Glutamatergic neuron (in vitro differentiated cells): Measurements from ENCODE around the gene CHURC1. TPM values are rescaled to one million over a fixed set of nuclear protein-coding genes. Genes with fewer than 3 reads are reported as not detected.

ENCODE experiments used
- DNase-seq: peaks from one replicate; pipeline ENCODE4 v3.0.0; 2022
- H3K27ac Mint-ChIP-seq: one replicate; pipeline ENCODE4 v1.8.0; 2020; ENCODE audit warnings: mild to moderate bottlenecking, mixed read lengths, inconsistent platforms; ENCODE audit not compliant: unreplicated experiment
- H3K27me3 Mint-ChIP-seq: one replicate; pipeline ENCODE4 v1.8.0; 2020; ENCODE audit warnings: mild to moderate bottlenecking, moderate library complexity, mixed read lengths, inconsistent platforms; ENCODE audit not compliant: unreplicated experiment
- H3K36me3 Mint-ChIP-seq: one replicate; pipeline ENCODE4 v1.8.0; 2020; ENCODE audit warnings: mild to moderate bottlenecking, mixed read lengths, inconsistent platforms; ENCODE audit not compliant: unreplicated experiment
- H3K4me1 Mint-ChIP-seq: one replicate; pipeline ENCODE4 v1.8.0; 2020; ENCODE audit warnings: mild to moderate bottlenecking, low read depth, mixed read lengths, inconsistent platforms; ENCODE audit not compliant: unreplicated experiment
- H3K4me3 Mint-ChIP-seq: one replicate; pipeline ENCODE4 v1.8.0; 2020; ENCODE audit warnings: mild to moderate bottlenecking, mixed read lengths, inconsistent platforms; ENCODE audit not compliant: unreplicated experiment
- H3K9me3 Mint-ChIP-seq: one replicate; pipeline ENCODE4 v1.8.0; 2020; ENCODE audit warnings: mild to moderate bottlenecking, moderate library complexity, mixed read lengths, inconsistent platforms; ENCODE audit not compliant: unreplicated experiment
- total RNA-seq: library from RNA; stranded (reverse); fragmentation: NEBNext Ultra II Directional; extraction: Animal tissue kit (Norgen Biotek cat#: 25700); gene quantifications from one replicate; pipeline ENCODE4 v1.2.1, GENCODE V29; 2021; ENCODE audit not compliant: unreplicated experiment
- TF ChIP-seq, protein P1 (sequence below): fragments of 200-600 bp; sonication (generic); IDR thresholded peaks from one replicate; pipeline ENCODE4 v1.5.0; 2021; ENCODE audit not compliant: partially characterized antibody, unreplicated experiment

The CHURC1 gene
- total RNA-seq, 1 donor from 2014 or later, result 40.6 TPM

DNA sequence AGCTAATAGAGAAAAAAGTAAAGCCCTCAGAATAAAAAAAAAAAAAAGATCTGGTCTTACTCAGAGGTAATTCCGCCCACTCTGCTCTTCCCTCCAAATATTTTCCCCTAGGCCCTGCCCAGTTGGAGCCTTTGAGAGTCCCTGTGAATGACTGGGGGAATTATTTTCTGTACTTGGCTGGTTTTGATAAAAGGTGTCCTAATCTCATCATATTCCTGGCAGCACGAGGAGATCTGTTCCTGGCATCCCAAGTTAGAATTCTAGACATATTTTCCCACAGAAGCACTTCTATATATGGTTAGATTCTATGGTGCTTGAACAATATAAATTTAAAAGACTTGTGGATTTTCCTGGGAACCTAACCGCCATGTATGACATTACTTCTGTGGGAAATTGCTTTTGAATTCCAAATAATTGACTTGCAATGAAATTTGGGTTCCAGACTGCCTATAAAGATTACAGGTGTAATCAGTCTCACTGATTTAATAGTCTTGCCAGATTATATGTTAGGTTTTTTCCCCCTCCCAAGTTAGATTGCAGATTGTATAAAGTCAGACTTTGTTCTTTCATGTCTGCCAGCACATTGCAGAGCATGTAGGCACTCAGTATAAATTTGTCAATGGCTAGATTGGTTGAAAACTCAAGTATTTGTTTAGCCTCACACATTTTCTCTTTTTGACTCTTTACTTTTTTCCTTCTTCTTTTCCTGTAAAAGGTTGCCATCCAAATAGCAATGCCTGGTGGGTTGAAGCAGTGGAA is 16.0 kb downstream of the CHURC1 start:
- H3K27ac Mint-ChIP-seq, result no peak overlapping the region
- H3K27me3 Mint-ChIP-seq, result no peaks in the 10 kb centered on the region
- TF ChIP-seq, protein P1, sequence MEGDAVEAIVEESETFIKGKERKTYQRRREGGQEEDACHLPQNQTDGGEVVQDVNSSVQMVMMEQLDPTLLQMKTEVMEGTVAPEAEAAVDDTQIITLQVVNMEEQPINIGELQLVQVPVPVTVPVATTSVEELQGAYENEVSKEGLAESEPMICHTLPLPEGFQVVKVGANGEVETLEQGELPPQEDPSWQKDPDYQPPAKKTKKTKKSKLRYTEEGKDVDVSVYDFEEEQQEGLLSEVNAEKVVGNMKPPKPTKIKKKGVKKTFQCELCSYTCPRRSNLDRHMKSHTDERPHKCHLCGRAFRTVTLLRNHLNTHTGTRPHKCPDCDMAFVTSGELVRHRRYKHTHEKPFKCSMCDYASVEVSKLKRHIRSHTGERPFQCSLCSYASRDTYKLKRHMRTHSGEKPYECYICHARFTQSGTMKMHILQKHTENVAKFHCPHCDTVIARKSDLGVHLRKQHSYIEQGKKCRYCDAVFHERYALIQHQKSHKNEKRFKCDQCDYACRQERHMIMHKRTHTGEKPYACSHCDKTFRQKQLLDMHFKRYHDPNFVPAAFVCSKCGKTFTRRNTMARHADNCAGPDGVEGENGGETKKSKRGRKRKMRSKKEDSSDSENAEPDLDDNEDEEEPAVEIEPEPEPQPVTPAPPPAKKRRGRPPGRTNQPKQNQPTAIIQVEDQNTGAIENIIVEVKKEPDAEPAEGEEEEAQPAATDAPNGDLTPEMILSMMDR, result no peak
- no peaks in the 10 kb centered on the region for H3K36me3 Mint-ChIP-seq
- H3K9me3 Mint-ChIP-seq, result no peaks in the 10 kb centered on the region
- no peaks in the 10 kb centered on the region for H3K4me1 Mint-ChIP-seq
- DNase-seq, result no peak
- H3K4me3 Mint-ChIP-seq, result no peak overlapping the region

DNA sequence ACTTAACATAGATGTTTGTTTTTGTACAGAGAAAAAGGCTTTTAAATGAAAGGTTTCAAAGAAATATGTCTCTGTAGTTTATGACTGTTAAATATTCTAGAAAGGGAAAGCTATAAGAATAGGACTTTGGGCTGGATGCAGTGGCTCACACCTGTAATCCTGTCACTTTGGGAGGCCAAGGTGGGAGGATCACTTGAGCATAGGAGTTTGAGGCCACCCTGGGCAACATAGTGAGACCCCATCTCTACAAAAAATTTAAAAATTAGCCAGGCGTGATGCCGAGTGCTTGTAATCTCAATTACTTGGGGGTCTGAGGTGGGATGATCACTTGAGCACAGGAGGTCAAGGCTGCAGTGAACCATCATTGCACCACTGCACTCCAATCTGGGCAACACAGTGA is 16.9 kb downstream of the CHURC1 start:
- Mint-ChIP-seq H3K36me3 (no peaks in the 10 kb centered on the region), H3K9me3 (no peaks in the 10 kb centered on the region), H3K27ac (no peak overlapping the region), H3K27me3 (no peaks in the 10 kb centered on the region), H3K4me3 (no peak overlapping the region), H3K4me1 (no peaks in the 10 kb centered on the region)
- DNase-seq, result no peak
- TF ChIP-seq, protein P1, result no peak

DNA sequence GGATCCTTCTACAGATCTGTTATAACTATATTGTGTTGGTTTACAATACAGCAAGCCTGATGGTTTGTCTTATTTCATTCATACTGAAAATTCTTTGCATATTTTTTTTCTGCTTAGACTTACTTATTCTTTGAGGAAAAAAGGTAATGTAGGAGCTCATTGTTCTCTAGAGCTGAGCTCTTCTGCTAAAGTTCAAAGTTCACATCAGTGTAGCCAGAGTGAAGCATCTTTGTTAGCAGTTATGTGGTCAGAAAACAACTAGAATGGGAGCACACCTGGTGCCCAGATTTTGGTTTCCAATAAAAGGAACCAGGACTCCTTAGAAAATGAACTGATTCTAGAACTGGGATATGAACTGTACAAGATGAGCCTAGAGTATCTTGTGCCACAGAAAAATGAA is 18.0 kb downstream of the CHURC1 start:
- no peaks in the 10 kb centered on the region for H3K9me3 Mint-ChIP-seq
- H3K27me3 Mint-ChIP-seq, result no peaks in the 10 kb centered on the region
- TF ChIP-seq, protein P1, result no peak
- no peaks in the 10 kb centered on the region for H3K36me3 Mint-ChIP-seq
- no peak overlapping the region for H3K4me3 Mint-ChIP-seq
- H3K27ac Mint-ChIP-seq, result no peak overlapping the region
- no peak for DNase-seq
- peaks cover 7% of the 10 kb centered on the region for H3K4me1 Mint-ChIP-seq

DNA sequence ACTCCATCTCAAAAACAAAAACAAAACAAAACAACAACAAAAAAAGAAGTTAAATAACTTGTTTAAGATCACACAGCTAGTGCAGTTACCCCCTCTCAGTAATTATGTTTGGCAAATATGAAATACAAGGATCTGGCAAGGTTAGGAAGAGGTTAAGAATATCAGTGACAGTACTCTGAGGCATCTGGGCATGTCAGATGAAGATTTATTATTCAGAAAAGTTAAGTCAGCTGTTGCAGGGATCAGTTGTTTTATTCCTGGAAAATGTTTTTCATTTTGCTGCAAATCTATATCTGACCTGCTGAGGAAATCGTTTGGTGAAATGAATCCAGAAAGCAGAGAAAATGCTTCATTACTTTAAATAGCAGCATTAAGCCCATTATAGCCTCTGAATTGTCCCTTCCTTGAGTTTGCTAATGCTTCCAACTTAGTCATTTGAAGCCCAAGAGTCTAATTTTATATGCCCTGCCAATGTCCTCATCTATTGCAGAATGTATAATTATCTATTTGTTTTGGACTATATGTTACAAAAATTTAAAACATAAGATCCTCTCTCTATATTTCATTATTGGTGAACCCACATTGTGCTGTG is 20.2 kb downstream of the CHURC1 start:
- Mint-ChIP-seq H3K9me3 (no peaks in the 10 kb centered on the region), H3K4me1 (peaks cover 10% of the 10 kb centered on the region), H3K27me3 (no peaks in the 10 kb centered on the region), H3K4me3 (no peak overlapping the region), H3K27ac (no peak overlapping the region), H3K36me3 (no peaks in the 10 kb centered on the region)
- no peak for DNase-seq
- TF ChIP-seq, protein P1, result no peak

DNA sequence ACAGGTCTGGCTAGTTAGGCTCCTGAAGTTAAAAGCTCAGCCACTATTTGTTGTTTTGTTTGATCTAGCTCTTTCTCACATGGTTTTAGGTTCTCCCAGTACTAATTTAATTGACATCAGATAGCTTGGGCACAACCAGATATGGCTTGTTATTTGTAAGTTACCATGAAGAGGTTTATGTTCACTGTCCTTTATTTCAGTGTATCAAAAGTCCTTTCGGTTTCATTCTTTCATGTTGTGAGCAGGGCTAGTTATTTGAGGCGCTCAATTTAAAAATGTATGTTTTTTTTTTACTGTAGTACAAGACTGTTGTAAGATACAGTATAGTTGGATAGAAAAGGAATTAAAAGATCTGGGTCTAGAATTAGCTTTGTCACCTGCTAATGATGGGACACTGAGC is 21.3 kb downstream of the CHURC1 start:
- Mint-ChIP-seq H3K9me3 (peaks cover 2% of the 10 kb centered on the region), H3K4me3 (no peak overlapping the region), H3K27me3 (no peaks in the 10 kb centered on the region), H3K4me1 (peaks cover 10% of the 10 kb centered on the region), H3K27ac (no peak overlapping the region), H3K36me3 (no peaks in the 10 kb centered on the region)
- DNase-seq, result no peak
- TF ChIP-seq, protein P1, result no peak
